GM18502 (cell line): ENCODE results near the gene NSMF.

Experiments used
- ATAC-seq: cut with Tn5 transposase; IDR thresholded peaks from one replicate; pipeline ENCODE4 v1.9.1; 2021; ENCODE audit warnings: mild to moderate bottlenecking; ENCODE audit not compliant: unreplicated experiment, poor library complexity

The NSMF gene

DNA sequence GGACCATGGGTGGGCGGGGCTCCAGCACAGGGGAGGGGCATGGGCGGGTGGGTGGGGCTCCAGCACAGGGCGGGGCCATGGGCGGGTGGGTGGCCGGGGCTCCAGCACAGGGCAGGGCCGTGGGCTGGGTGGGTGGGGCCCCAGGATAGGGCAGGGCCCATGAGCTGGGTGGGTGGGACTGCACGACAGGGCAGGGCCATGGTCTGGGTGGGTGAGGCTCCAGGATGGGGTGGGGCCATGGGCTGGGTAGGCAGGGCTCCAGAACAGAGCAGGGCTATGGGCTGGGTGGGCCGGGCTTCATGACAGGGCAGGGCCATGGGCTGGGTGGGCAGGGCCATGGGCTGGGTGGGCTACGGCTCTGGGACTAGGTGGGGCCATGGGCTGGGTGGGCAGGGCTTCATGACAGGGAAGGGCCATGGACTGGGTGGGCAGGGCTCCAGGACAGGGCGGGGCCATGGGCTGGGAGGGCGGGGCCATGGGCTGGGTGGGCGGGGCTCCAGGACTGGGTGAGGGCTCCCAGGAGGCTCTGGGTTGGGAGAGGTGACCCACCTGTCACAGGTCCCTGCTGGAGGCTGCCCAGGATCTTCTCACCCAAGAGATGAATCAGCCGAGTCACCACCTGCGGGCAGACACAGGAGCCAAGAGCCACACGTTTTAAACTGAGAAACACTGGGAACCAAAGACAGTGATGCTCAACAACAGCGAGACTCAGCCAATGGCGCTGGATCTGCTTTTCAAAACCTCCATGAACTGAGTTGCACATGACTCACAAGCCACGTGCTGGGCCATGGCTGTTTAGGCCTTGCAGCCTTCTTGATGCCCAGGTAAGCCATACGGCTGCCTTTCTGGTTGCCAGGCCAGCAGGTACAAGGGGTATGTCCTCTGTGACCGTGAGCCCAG lies 33.6 kb upstream of the NSMF start:
- no peak for ATAC-seq

DNA sequence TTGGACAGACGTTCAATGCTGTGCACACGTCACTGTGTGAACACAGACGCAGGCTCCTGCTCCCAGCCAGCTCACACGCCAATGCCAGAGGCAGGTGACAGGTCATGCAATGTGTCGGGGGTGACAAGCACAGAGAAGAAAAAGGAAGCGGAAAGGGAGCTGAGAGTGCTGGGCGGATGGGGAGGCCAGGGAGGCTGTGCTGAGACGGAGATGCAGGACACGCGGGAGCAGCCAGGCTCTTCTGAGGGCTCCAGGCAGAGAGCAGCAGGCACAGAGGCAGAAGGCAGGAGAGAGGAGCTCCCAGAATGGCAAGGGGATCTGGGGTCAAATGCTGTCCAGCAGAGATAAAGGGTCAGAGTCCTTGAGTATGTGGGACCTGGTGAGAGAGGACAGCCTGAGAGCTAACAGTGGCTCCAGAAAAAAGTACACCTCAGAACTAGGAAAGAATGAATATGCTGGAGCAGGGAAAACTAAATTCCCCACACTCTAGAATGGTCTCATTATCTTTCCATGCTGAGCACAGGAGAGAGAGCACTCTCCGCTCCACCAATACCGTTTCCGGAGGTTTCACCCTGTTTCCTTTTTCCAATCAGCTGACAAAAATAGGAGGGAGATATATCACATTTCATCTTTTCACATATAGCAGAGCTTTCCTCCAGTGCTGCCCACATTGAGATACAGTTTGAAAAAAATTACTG lies 32.8 kb upstream of the NSMF start:
- ATAC-seq, result no peak

DNA sequence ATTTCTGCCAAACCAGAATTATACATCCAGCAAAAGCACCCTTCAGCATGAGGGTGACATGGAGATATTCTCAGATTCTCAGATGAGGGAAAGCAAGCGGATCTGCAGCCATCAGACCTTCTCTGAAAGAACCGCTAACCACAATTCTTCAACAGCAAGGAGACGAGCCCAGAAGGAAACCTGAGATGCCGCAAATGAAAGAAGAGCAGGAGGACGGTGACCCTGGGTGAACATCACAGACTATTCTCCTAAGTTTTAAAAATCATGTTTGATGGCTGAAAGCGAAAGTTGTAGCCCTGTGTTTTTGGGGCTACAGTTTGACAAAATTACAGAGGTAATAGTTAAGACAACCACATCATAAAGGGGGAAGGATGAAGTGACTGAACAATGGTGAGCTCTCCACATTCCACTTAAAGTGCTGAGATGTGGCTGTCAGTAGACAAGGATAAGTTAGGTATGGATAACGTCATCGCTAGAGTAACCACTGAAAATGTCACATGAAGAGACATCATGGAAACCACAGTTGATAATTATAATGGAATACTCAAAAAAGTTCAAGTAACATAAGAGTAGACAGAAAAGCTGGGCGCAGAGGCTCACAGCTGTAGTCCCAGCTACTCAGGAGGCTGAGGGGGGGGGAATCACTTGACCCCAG lies 31.5 kb upstream of the NSMF start:
- ATAC-seq, result no peak

DNA sequence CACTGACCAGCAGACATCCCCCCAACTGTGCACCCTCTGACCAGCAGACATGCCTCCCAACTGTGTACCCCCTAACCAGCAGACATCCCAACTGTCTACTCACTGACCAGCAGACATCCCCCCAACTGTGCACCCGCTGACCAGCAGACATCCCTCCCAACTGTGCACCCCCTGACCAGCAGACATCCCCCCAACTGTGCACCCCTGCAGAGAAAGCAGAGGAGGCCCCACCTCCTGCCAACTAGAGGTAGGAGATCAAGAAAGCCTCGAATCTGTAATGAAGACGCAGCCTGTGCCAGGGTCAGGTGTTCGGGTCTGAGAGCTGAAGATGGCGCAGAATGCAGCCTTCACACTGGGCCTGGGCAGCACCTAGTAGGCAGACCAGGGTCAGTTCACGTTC lies 29.8 kb upstream of the NSMF start:
- ATAC-seq, result no peak

DNA sequence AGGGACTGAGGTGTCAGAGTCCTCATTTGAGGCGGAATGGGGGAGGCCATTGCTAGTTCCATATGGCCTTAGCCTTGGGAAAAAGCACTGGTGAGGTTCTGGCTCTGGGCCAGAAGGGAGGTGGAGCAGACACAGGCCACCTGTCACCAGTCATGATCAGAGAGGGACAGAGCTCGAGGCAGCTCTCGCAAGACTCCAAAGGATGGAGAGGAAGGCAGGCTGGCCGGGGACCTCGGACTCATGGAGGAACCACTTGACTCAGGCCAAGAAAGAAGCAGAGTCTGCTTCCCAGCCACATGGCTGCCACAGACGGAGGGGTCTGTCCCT lies 29.2 kb upstream of the NSMF start:
- ATAC-seq, result no peak

DNA sequence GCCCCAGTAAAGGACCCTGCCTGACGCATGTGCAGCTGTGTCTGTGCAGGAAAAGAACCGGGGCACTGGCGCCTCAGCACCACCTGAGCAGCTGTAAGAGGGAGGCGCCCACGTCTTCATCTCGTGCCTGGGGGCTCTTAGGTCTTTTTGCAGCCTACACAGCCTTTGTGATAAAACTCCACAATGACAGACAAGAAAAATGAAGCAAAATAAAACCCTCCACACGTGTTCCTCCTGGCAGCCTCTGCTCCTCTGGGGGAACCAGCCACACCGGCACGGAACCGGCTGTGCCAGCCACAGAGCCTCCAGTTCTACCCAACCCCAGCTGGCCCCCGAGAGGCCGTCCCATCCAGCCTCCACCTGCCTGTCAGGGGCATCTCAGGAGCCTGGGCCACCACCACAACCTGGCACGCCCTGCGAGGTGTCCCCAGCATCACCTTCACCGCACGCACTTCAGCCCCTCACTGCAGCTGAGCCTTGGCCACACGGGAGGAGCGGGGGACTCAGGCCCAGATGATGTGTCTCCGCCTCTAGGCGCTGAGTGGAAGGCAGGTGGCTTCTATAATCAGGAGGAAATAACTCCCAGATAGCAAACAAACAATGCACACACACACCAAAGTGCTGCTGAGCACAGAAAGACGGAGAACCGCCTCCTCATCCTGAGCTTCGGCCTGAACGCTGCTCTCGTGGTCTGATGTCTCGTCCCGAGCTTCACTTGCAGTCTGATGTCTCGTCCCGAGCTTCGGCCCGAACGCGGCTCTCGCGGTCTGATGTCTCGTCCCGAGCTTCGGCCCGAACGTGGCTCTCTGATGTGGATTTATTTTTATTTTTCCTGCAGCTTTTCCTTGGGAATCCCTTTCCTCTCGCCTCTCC lies 28.6 kb upstream of the NSMF start:
- no peak for ATAC-seq

DNA sequence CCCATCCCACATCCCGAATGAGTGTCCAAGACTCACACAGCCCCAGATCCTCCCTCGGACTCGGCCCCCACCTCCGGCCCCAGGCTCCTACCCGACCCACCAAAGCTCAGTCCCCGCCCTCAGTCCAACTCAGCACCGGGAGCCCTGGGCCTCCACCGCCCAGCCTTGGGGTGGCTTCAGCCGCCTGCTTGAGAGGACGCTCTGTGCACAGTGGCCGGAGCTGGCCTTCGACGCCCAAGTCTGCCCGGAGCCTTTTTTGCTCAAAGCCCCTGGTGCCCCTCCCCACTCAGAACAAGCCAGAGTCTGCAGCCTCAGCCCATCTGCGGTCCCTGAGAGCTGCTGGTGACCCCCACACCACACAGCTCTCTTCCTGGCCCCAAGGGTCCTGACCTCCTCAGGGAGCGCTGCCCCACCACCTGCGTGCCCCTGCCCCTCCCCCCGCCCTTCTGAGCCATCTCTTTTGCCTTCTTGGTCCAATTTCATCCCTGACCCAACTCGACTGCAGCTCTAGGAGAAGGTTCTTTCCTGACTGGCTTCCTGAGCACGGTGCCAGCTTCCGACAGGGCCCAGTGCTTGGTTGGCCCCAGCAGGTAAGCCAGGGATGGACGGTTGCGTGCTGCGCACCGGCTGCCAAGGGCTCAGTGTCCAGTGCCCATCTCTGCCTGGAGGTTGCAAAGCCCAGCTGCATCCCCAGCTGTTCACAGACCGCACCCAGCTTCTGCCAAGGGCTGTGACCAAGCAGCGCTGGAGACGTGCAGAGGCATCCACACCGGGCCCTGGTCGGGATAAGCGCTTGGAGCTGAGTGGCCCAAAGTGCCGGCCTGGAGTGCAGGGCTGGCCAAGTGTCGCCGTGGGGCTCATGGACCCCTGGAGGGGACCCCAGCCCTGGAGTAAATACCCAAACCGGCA lies 27.7 kb upstream of the NSMF start:
- ATAC-seq, result no peak

DNA sequence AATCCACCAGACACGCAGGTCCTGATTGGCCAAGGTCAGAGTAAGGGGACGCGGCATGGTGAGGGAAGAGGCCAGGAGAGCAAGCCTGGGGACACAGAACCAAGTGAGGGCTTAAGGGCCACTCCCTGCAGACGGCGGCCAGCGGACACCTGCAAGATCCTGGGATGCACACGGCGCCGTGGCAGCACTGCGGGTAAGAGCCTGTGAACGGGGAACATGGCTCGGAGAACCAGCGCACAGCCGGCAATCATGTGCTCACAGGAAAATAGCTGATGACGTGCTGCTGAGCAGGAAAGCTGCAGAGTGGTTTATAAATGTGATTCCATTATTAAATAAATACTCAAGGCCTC lies 27.0 kb upstream of the NSMF start:
- no peak for ATAC-seq

DNA sequence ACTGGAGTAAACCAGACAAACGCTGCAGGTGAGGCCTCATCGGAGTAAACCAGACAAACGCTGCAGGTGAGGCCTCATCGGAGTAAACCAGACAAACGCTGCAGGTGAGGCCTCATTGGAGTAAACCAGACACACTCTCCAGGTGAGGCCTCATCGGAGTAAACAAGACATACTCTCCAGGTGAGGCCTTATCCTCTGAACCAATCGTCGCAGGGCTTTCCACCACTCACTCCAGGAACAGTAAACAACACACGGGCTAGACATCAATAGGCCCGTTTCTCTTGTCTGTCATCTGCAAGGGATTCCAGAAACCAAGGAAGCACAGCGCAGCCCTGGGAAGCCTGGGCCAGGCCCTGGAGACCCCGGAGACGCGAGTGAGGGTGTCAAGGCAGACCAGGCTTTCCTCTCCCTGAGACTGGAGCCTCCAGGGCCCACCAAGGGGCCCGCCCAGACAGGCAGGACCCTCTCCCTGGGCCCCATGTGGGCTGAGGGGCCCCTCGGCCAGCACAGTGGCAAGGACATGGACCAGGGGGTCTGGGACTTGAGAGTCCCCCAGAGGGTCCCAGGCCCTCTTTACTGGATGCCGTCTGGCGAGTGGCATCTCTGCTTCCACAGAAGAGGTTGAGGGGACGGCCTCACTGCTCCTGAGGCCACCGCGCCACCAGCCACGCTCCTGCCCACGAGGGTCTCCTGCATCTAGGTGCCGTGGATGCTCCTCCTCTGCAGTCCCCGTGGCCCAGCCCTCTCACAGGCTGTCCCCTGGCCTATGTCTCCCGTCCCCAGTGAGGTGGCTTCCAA lies 26.4 kb upstream of the NSMF start:
- ATAC-seq, result no peak

DNA sequence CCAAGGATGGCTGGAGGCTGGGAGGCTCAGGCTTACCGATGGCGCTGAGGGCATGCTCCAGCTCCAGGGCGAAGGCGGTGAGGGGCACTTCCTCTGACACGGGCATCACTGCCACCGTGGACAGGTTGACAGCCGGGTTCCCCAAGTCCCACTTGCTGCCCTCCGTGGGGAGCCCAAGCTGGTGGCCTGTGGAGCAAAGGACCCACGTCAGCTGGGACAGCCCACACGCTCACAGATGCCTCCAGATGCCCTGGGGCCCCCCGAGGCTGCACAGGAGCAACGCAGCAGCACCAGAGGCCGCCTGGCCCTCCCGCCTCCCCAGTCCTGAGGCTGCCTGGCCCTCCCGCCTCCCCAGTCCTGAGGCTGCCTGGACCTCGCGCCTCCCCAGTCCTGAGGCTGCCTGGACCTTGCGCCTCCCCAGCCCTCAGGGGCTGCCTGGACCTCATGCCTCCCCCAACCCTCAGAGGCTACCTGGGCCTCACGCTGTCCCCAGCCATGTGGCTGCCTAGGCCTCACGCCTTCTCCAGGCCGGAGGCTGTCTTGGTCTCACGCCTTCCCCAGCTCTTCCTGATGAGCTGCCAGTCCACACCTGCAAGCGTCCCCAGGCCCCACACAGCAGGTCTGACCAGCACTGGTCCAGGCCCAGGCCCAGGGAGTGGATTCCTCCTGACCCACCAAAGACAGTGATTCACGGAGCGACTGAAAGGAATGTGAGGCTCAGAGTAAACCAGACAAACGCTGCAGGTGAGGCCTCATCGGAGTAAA lies 25.6 kb upstream of the NSMF start:
- no peak for ATAC-seq

DNA sequence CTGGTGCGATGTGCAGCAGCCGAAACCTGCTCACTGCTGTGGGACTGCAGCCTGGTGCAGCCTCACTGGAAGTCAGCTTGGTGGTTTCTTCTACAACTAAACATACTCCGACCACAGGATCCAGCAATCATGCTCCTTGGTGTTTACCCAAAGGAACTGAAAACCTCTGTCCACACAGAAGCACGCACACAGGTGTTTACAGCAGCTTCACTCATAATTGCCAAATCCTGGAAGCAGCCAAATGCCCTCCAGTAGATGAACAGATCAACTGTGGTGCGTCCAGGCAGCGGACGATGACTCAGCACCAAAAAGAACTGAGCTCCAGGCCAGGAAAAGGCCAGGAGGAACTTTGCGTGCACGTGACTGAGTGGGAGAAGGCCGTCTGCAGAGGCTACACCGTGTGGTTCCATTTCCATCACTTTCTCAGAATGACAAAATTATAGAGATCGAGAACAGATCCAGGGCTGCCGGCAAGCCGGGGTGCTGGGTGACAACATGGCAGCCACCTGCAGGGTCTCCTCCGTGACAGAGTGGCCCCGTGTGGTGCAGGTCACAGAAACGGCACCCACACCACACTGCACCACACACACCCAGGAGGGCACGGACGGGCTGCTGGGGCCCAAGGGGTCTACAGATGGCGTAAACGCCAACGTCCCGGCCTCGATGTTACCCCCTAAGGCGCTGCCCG lies 23.1 kb upstream of the NSMF start:
- ATAC-seq, result no peak

DNA sequence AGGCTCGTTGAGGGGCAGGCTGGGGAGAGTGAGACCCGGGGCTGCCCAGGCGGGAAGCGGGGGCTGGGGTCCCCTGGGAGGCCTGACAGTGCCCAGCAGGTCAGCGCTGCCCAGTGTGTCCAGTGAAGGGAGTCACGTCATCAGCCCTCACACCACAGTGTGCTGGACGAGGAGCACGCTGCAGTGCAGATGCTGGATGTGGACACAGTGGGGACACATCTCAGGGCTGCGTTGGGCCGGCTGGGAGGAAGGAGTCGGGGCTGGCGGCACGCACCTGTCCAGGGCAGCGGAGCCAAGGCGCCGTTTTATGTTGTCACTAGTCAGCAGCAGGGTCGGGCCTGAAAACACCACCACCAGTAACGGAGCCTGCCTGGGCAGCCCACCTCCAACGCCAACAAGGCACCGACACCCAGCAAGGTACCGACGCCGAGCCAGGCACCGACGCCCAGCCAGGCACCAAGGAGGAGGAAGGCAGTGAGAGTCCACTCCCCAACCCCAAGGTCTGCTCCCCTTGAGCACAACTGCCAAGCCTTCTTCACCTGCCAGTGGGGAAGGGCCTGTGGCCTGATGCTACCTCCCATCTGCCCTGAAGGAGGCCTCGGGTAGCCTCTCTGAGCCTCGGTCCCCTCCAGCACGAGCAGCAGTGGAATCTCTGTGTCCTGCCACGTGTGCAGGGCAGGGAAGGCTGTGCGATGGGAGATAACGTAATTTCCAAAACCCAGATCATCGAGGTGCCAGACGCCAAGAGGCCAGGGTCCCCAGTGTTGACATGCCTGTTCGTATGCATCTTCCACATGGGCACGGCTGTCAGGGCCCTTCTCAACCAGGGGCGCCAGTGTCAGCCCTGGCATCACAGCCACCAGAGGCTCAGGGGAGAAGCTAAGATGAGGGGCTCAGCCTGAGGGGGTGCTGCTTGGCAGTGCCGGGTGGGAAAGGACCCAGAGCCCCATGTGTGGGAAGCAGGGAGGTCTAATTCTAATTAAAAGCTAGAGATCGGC lies 21.9 kb upstream of the NSMF start:
- ATAC-seq, result no peak

DNA sequence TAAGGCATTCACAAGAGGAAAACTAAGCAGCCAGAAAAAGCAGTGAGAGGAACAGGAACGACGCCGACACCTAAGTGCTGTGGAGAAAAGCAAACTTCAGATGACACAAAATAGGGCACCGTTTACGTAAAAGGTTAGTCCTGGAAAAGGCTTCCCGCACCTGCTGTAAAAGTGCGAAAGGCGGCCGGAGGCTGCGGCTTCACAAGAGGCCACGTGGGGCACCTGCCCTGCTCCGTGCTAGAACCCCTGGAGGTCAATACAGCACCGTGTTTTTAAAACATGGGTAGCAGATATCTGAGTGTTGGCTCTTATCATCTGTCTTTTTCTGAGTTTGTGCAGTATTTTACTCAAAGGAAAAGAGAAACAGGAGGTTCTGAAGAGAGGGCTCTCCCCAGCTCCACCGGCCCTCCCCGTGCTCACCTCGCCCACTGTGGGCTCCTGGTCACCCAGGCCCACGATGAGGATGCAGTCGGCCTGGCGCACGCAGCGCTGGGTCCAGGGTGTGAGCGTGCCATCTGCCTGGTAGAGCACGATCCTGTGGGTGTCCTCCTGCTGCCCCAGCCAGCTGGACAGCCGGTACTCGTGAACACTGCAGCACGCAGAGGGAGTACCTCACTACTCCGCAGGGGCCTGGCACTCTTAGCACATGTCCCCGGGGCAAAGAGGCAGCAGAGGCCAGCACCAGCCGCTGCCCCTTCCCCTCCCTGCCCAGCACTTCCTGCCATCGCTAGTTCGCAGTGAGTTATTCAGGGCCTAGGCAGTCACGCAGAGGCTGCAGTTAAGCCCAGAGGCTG lies 21.0 kb upstream of the NSMF start:
- ATAC-seq, result no peak

DNA sequence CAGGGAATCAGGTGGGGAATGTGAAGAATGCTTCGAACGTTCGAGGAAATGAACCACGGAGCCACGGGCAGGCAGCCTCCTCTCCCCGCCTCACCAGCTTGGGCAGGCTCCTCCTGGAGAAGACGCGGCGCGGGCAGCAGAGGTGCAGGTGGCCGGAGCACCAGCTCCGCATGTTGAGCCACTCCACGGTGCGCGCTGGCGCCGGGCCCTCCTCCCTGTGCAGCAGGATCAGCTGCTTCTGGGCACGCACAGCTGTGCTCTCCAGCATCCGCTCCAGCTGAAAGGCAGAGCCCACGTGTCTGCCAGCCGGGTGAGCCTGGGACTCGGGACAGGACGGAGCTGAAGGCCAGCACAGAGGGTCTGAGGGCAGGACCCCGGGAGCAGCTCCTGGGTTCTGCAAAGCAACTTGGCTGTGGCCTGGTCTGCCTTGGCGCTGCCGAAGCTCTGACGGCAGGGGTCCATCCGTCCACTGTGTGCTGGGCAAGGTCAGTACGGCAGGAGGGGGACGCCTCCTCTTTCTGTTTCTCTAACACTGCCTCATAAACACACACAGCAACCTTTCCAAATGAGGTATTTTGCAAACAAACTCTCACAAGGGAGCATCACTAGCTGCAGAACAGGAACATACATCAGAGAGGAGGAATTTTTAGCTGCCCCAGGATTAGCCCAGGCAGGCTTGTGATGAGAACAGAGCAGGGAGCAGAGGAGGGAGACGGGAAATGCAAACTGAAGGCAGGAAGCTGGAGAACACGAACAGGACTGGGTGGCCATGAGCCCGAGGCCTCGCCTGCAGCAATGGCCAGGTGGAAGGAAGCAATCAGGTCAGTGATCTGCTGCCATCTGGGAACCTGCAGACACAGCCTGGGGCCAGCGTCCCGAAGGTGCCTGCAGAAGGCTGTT lies 20.1 kb upstream of the NSMF start:
- no peak for ATAC-seq

DNA sequence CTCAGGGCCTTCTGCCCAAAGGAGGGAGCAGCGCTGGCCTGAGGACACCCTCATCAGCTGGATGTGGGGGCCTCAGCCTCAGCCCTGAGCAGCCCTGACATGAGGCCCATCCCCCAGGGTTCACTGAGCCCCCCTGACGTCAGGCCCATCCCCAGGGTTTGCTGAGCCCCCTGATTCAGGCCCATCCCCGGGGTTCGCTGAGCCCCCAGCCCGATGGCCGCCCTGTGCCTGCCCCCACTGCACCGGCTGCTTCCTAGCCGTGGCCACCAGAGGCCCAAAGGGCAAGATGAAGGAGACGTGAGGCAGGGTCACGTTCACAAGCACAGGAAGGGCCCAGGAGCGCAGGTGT lies 19.5 kb upstream of the NSMF start:
- ATAC-seq, result no peak
